ENCODE measurements around the gene MRPL23.

- no peak for TF ChIP-seq POLR2A (IDR thresholded peaks at IDR 0.05)
- no peak for TF ChIP-seq POLR2AphosphoS5 (IDR thresholded peaks at IDR 0.05)
- no peak for TF ChIP-seq CTCF (IDR thresholded peaks at IDR 0.05)
Measured at GRCh38 chr11:1942558-1943260, 4.4 kb upstream of the MRPL23 start.
